Tibial nerve (tissue), 4 donors: Measurements from ENCODE around the gene HOXD9. TPM values are rescaled to one million over a fixed set of nuclear protein-coding genes. Genes with fewer than 3 reads are reported as not detected.

Source experiments
- DNase-seq, 2 donors: peaks; one replicate each; pipeline ENCODE4 v3.0.0-alpha.2; 2019; ENCODE audit warnings: low spot score in 2 of 2
- H3K27ac ChIP-seq, 4 donors: fragments of 200-600 bp; sonication (generic) in 3 of 4; one replicate each; pipeline ENCODE4 v1.5.1; 2017 to 2019; ENCODE audit warnings: mild to moderate bottlenecking in 1 of 4
- H3K27me3 ChIP-seq, 2 donors: fragments of 200-600 bp; sonication (generic) in 1 of 2; one replicate each; pipeline versions ENCODE4 v1.5.1 to v1.6.0; 2017 to 2019
- H3K36me3 ChIP-seq, 3 donors: fragments of 200-600 bp; sonication (generic); one replicate each; pipeline ENCODE4 v1.5.1; 2018 to 2019
- H3K4me1 ChIP-seq, 4 donors: fragments of 200-600 bp; sonication (generic) in 3 of 4; one replicate each; pipeline ENCODE4 v1.5.1; 2017 to 2019
- H3K4me3 ChIP-seq, 4 donors: fragments of 200-600 bp; sonication (generic) in 3 of 4; one replicate each; pipeline ENCODE4 v1.5.1; 2017 to 2019; ENCODE audit warnings: mild to moderate bottlenecking in 1 of 4, moderate library complexity in 1 of 4
- H3K9me3 ChIP-seq, 4 donors: fragments of 200-600 bp; sonication (generic) in 3 of 4; one replicate each; pipeline ENCODE4 v1.5.1; 2017 to 2019
- CTCF ChIP-seq, 5 experiments: fragments of 200-600 bp in 3 of 5; fragments of 450-650 bp in 2 of 5; sonication (generic) in 3 of 5; IDR thresholded peaks; one replicate each; pipeline ENCODE4 v1.5.1; 2016 to 2019; ENCODE audit warnings: antibody characterized with exemption in 5 of 5, mild to moderate bottlenecking in 3 of 5, moderate library complexity in 2 of 5
- EP300 ChIP-seq, 2 donors: sonication (generic); formaldehyde crosslinking; IDR thresholded peaks; one replicate each; pipeline ENCODE4 v1.6.1; 2017; ENCODE audit warnings: antibody characterized with exemption in 2 of 2, mild to moderate bottlenecking in 1 of 2
- POLR2A ChIP-seq, 2 donors: fragments of 450-650 bp; IDR thresholded peaks; one replicate each; pipeline ENCODE4 v1.6.1; 2017; ENCODE audit warnings: antibody characterized with exemption in 2 of 2, mild to moderate bottlenecking in 2 of 2, moderate library complexity in 2 of 2
- WGBS, 2 donors: methylation state at CpG; one replicate each; pipeline ENCODE4 v1.1.5; 2018; 5-methylcytosine and 5-hydroxymethylcytosine counted together
- total RNA-seq, 4 donors: library from RNA; depleted of rRNA; stranded (reverse); fragments of >200 nt; gene quantifications; one replicate each; pipeline ENCODE4 v1.1.0, GENCODE V29; 2016

Gene HOXD9
- total RNA-seq, 4 donors from 2014 or later: 1.9 to 9.4 (median 5.9) TPM

GRCh38 chr2:176160986-176161824 is 38.7 kb downstream of the HOXD9 start:
- Histone ChIP-seq H3K4me3 (peak overlapping the region in 2 of 4 donors; percentile 4 to 36), H3K27ac (no peak overlapping the region), H3K27me3 (peaks cover 6 to 100% of the 10 kb centered on the region in 2 donors), H3K9me3 (peaks cover 0 to 9% (median 0%) of the 10 kb centered on the region in 4 donors), H3K36me3 (no peaks in the 10 kb centered on the region), H3K4me1 (peaks cover 0 to 57% (median 9%) of the 10 kb centered on the region in 4 donors)
- no peak for DNase-seq
- 66% methylated on average over 22 of the region's 22 CpGs for WGBS, 2 donors
- TF ChIP-seq CTCF (IDR thresholded peaks at IDR 0.05) (no peak), EP300 (IDR thresholded peaks at IDR 0.05) (no peak), POLR2A (IDR thresholded peaks at IDR 0.05) (no peak)

GRCh38 chr2:176161825-176162626 is 39.5 kb downstream of the HOXD9 start:
- WGBS, 2 donors: 30 to 33% methylated on average over 22 of the region's 22 CpGs
- TF ChIP-seq POLR2A (IDR thresholded peaks at IDR 0.05): no peak
- no peak for TF ChIP-seq EP300 (IDR thresholded peaks at IDR 0.05)
- no peak for TF ChIP-seq CTCF (IDR thresholded peaks at IDR 0.05)
- H3K27ac ChIP-seq: no peak overlapping the region
- H3K36me3 ChIP-seq: no peaks in the 10 kb centered on the region
- peaks cover 0 to 54% (median 9%) of the 10 kb centered on the region in 4 donors for H3K4me1 ChIP-seq
- peaks cover 6 to 92% of the 10 kb centered on the region in 2 donors for H3K27me3 ChIP-seq
- H3K9me3 ChIP-seq: peaks cover 0 to 9% (median 0%) of the 10 kb centered on the region in 4 donors
- DNase-seq: no peak
- peak overlapping the region in 2 of 4 donors; percentile 4 to 17 for H3K4me3 ChIP-seq

- Histone ChIP-seq H3K4me3 (no peak overlapping the region), H3K9me3 (peaks cover 0 to 9% (median 0%) of the 10 kb centered on the region in 4 donors), H3K36me3 (no peaks in the 10 kb centered on the region), H3K27ac (no peak overlapping the region), H3K4me1 (peaks cover 0 to 45% (median 9%) of the 10 kb centered on the region in 4 donors), H3K27me3 (peaks cover 6 to 87% of the 10 kb centered on the region in 2 donors)
- no peak for DNase-seq
- 37 to 40% methylated on average over 29 of the region's 29 CpGs for WGBS, 2 donors
- TF ChIP-seq EP300 (IDR thresholded peaks at IDR 0.05) (no peak), POLR2A (IDR thresholded peaks at IDR 0.05) (no peak), CTCF (IDR thresholded peaks at IDR 0.05) (no peak)
These were observed 40.6 kb downstream of the HOXD9 start for GRCh38 chr2:176162911-176163671.

GRCh38 chr2:176163672-176164056 is 41.1 kb downstream of the HOXD9 start:
- Histone ChIP-seq H3K36me3 (no peaks in the 10 kb centered on the region), H3K4me3 (no peak overlapping the region), H3K4me1 (peaks cover 0 to 45% (median 9%) of the 10 kb centered on the region in 4 donors), H3K27me3 (peaks cover 6 to 87% of the 10 kb centered on the region in 2 donors), H3K9me3 (peaks cover 0 to 9% (median 0%) of the 10 kb centered on the region in 4 donors), H3K27ac (no peak overlapping the region)
- DNase-seq: no peak
- TF ChIP-seq POLR2A (IDR thresholded peaks at IDR 0.05) (no peak), CTCF (IDR thresholded peaks at IDR 0.05) (no peak)
- WGBS, 2 donors: 39 to 44% methylated on average over 12 of the region's 12 CpGs
